Measurements from ENCODE around the gene PSORS1C1.
"Not testable (repeated sequence)": the region's sequence is repeated elsewhere in the genome, so short reads cannot be mapped to it uniquely, and the experiment has no call there.

PSORS1C1 gene

GRCh38 chr6:31178143-31179041, 63.8 kb downstream of the PSORS1C1 start:
- no peak for DNase-seq (ENCODE audit: low read depth in 2 of 2)

GRCh38 chr6:31179042-31179386, 64.4 kb downstream of the PSORS1C1 start:
- DNase-seq (ENCODE audit: low read depth in 2 of 2), result no peak

- DNase-seq (ENCODE audit: low read depth in 2 of 2), result no peak
These were observed 65.3 kb downstream of the PSORS1C1 start for GRCh38 chr6:31179896-31180295.

GRCh38 chr6:31180500-31180899, 65.9 kb downstream of the PSORS1C1 start:
- peak in 1 of 2 experiments; percentile 25 for DNase-seq (ENCODE audit: low read depth in 2 of 2)

GRCh38 chr6:31183287-31183686, 68.7 kb downstream of the PSORS1C1 start:
- not testable (repeated sequence) for DNase-seq (ENCODE audit: low read depth in 2 of 2)

DNA sequence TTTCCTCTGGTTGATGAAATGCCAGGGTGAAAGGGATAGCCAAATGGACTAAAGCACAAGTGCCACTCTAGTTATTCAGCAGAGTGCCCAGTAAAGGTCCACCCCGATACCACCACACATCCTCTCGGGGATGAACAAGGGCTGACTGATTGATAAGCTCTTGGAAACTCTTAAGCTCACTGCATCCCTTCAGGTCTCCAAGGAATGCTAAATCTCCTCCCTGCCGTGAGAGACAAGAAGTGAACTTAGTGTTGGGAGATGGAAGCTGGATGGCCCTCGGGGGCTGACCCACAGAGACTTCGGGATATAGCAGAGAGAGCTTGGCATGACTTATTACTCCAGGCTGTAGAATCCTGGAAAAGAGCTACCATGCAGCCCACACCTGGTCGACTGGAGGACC, 69.3 kb downstream of the PSORS1C1 start:
- DNase-seq (ENCODE audit: low read depth in 2 of 2), result not testable (repeated sequence)

DNA sequence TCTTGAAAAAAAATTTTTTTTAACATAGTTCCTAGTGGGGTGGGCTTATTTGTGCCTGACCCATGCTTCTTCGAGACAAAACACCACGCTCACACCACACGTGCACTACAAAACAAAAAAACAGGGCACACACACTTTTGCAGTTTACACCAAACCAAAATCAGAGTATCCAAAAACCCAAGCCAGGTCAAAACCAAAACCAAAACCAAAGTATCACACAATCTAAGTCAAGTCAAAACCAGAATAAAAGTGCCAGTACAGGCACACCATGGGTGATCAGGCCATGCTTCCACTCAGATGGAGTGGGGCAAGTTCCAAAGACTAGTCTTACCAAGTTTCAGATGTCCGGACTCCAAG, 71.1 kb downstream of the PSORS1C1 start:
- DNase-seq (ENCODE audit: low read depth in 2 of 2), result not testable (repeated sequence)

GRCh38 chr6:31186052-31186734, 71.6 kb downstream of the PSORS1C1 start:
- no peak for DNase-seq (ENCODE audit: low read depth in 2 of 2)

GRCh38 chr6:31187780-31188194, 73.2 kb downstream of the PSORS1C1 start:
- no peak for DNase-seq (ENCODE audit: low read depth in 2 of 2)

GRCh38 chr6:31189223-31189622, 74.6 kb downstream of the PSORS1C1 start:
- DNase-seq (ENCODE audit: low read depth in 2 of 2), result not testable (repeated sequence)
